Fibroblast of mammary gland (primary cell): Measurements from ENCODE around the gene MBLAC2.
A peak's percentile ranks its signal among the peaks of the same experiment; 100 is the strongest.

Source experiments
- DNase-seq: peaks from one replicate; pipeline ENCODE4 v3.0.0-alpha.2; 2010; ENCODE audit warnings: low read depth
- H3K4me3 ChIP-seq: 2 replicates; pipeline ENCODE4 v1.5.1; 2011; ENCODE audit warnings: low read depth, mild to moderate bottlenecking, low read length, moderate library complexity; ENCODE audit not compliant: control insufficient read depth
- TF ChIP-seq, protein P1 (sequence below): conservative IDR thresholded peaks from 2 replicates; pipeline ENCODE4 v1.5.1; 2011; ENCODE audit warnings: low read depth, low read length, inconsistent platforms; ENCODE audit not compliant: control insufficient read depth, insufficient read depth

The MBLAC2 gene

DNA sequence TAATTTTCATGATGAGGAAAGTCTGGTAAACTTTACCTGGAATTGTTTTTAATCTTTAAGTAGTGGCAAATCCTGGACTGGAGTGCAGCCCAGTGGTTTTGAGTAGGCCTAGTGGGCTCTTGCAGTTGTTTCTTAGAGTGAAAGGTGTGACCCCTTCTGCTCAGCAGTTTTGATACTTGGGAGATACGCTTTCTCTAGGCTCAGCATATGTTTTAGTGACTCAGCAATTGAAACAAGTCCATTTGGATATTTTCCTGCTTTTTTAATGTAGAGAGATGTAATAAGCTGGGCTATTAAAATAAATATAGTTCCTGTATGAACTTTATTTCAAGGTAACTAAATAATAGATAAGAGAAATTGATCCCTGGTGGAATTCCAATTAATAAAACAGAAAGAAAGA is 6.1 kb upstream of the MBLAC2 start:
- DNase-seq = peak; percentile 26
- TF ChIP-seq, protein P1, sequence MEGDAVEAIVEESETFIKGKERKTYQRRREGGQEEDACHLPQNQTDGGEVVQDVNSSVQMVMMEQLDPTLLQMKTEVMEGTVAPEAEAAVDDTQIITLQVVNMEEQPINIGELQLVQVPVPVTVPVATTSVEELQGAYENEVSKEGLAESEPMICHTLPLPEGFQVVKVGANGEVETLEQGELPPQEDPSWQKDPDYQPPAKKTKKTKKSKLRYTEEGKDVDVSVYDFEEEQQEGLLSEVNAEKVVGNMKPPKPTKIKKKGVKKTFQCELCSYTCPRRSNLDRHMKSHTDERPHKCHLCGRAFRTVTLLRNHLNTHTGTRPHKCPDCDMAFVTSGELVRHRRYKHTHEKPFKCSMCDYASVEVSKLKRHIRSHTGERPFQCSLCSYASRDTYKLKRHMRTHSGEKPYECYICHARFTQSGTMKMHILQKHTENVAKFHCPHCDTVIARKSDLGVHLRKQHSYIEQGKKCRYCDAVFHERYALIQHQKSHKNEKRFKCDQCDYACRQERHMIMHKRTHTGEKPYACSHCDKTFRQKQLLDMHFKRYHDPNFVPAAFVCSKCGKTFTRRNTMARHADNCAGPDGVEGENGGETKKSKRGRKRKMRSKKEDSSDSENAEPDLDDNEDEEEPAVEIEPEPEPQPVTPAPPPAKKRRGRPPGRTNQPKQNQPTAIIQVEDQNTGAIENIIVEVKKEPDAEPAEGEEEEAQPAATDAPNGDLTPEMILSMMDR = no peak
- no peak overlapping the region for H3K4me3 ChIP-seq

DNA sequence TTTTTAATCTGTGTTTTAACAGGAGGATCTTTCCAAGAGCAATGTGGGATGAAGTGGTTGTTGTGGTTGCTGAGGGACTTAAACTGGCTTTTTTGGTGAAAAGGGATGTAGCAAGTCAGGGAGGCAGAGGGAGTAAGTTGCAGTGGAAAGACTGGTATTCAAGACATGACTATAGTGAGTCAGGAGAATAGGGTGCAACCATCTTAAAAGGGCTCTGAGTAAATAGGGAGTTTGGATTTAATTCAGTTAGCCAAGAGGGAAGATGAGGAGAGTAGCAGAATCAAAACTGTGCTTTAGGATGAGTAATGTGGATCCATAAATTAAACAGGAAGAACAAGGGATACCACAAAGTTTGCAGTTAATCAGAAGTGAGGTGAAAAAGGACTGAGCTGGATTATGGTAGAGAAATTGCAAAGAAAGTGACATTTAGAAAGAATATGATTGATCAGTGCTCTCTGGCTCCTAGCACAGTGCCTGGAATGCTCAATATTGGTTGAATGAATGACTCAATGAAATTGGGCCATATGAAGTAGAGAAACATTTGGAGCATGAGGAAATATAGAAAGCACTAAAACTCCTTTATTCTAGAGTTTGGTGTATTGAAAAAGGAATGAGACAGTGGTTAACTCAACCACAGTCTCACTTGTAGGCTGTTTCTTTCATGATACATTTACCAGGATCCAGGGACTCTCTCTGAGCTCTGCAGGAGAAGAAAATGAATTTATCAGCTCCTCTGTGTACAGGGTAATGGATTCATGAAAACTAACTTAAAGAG is 5.2 kb upstream of the MBLAC2 start:
- H3K4me3 ChIP-seq = no peak overlapping the region
- TF ChIP-seq, protein P1 = no peak
- DNase-seq = peak; percentile 67

DNA sequence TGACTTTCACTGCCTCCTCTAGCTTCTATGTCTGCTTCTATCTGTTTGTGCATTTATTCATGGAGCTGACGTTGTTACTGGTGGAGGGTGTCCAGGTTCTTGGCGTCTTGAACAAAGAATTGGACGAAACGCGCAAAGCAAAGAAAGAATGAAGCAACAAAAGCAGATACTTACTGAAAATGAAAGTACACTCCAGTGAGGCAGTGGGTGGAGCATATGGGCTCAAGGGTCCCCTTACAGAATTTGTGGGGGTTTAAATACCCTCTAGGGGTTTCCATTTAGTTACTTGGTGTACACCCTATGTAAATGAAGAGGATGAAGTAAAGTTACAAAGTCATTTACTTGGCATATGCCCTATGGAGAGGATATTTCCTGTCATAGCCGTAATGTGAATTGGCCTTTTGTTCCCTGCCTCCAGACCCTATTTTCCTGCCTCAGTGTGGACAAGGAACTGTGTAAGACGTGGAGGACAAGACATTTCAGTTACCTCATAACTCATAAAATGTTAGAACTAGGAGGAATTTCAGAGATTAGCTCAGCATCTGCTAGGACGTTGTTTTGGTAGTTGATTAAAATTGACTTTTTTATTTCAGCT is 3.1 kb upstream of the MBLAC2 start:
- H3K4me3 ChIP-seq = no peak overlapping the region
- DNase-seq = peak; percentile 30
- TF ChIP-seq, protein P1 = no peak

DNA sequence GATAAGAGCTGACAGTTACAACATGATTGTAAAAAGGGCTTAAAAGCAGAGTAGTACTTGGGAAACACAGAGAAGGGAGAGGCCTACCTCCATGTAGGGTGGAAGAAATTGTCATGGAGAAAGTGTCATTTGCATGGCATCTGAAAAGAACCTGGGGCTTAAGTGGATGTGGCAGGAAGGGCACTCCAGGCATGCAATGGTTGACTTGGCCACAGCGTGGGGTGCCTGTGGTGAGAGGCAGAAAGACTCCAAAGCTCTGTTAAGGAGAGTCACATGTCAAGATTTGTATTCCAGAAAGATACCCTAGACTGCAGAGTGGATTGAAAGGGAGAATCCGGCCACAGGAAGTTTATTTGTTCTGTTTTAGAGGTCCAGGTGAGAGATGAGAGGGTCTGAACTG is 2.5 kb upstream of the MBLAC2 start:
- H3K4me3 ChIP-seq = no peak overlapping the region
- TF ChIP-seq, protein P1 = no peak
- DNase-seq = peak; percentile 15

DNA sequence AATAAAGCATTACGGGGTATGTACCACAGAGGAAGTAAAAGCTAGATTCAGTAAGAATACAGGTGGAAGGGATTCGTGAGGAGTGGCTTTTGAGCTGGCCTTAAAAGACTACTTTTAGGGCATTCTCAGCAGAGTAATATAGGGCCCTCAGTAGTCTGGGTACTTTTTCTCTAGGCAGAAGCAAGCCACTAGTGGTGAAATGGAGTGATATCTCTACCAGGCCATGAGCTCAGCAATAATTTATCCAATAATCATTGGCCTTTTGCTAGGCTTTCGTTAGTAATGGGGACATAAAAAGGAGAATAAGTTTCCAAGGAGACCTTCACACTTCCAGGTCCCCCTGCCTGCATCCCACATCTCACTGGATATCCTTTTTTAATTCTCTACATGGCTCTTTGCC is 1.8 kb upstream of the MBLAC2 start:
- no peak for DNase-seq
- H3K4me3 ChIP-seq = no peak overlapping the region

DNA sequence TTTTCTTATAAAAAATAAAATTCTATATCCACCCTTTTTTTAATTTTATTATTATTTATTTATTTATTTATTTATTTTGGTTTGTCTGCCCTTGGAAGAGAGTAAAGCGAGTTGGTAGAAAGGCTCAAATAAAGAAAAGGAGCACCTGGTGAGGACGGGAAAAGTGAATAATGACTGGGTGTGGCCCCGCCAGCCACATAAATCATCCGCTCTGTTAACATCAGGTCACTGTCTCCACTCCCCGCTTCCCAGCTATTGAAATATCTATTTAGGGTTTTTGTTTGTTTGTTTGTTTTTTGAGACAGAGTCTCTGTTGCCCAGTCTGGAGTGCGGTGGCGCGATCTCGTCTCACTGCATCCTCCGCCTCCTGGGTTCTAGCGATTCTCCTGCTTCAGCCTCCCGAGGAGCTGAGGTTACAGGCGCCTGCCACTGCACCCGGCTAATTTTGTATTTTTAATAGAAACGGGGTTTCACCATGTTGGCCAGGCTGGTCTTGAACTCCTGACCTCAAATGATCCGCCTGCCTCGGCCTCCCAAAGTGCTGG is 937 bp upstream of the MBLAC2 start:
- peak overlapping the region; percentile 88 for H3K4me3 ChIP-seq
- TF ChIP-seq, protein P1 = no peak
- DNase-seq = peak; percentile 3

More for the DNA sequence above, 1.8 kb upstream of the MBLAC2 start:
- TF ChIP-seq, protein P1 = no peak
